ENCODE data around the gene HOXC13. TPM values are rescaled to one million over a fixed set of nuclear protein-coding genes. Genes with fewer than 3 reads are reported as not detected.

HOXC13 gene
- total RNA-seq, 2 donors from 2014 or later: not detected

DNA sequence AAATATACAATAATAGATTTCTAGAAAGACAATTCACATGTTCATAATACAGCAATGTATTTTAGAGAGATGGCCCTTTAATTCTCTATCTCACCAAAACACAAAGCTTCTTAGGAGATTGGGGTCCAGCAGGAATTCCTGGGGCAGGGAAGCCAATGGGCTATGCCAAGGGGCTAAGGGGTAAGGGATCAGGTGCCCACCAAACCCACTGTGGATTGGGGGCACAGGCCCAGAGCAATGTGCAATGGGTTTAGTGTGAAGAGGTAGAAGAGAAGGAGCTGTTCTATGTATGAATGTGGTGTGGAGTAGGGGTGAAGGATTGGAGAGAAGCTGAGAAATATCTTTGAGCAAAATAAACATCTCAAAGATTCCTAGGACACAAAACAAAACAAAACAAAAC lies 2.6 kb downstream of the HOXC13 start:
- no peaks in the 10 kb centered on the region for H3K4me1 Mint-ChIP-seq

DNA sequence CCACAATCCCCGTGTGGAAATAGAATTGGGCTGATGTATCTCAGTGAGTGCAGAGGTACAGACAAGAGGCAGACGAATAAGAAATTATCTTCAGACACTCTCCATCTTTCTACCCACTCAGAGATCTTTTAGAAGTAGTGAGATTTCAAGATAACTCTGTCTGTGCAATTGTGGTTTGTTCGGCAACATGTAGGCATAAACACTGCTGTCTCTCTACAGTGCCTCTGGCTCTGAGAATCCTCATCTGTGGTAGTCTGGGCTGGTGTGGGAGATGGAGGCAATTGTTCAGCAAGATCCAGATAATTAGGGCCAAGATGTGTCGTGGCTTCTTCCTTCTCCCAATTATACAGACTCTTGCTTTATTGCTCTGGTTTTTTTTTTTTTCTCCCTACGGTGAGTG lies 3.1 kb downstream of the HOXC13 start:
- peaks cover 9% of the 10 kb centered on the region for H3K9me3 ChIP-seq (ENCODE audit: control insufficient read depth, low read length)
- Mint-ChIP-seq H3K9me3 (peaks cover 12% of the 10 kb centered on the region), H3K27ac (no peak overlapping the region), H3K4me1 (no peaks in the 10 kb centered on the region), H3K4me3 (no peak overlapping the region), H3K27me3 (ENCODE audit: insufficient read depth) (peaks cover 98% of the 10 kb centered on the region), H3K36me3 (ENCODE audit: low read depth) (no peaks in the 10 kb centered on the region)
- no peaks in the 10 kb centered on the region for H3K36me3 ChIP-seq (ENCODE audit: control insufficient read depth, insufficient read depth, low read length)
- no peak overlapping the region for H3K4me3 ChIP-seq (ENCODE audit: low read length)
- TF ChIP-seq, protein P1, sequence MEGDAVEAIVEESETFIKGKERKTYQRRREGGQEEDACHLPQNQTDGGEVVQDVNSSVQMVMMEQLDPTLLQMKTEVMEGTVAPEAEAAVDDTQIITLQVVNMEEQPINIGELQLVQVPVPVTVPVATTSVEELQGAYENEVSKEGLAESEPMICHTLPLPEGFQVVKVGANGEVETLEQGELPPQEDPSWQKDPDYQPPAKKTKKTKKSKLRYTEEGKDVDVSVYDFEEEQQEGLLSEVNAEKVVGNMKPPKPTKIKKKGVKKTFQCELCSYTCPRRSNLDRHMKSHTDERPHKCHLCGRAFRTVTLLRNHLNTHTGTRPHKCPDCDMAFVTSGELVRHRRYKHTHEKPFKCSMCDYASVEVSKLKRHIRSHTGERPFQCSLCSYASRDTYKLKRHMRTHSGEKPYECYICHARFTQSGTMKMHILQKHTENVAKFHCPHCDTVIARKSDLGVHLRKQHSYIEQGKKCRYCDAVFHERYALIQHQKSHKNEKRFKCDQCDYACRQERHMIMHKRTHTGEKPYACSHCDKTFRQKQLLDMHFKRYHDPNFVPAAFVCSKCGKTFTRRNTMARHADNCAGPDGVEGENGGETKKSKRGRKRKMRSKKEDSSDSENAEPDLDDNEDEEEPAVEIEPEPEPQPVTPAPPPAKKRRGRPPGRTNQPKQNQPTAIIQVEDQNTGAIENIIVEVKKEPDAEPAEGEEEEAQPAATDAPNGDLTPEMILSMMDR (conservative IDR thresholded peaks at IDR 0.05): no peak
- H3K27me3 ChIP-seq (ENCODE audit: control insufficient read depth, insufficient read depth, low read length, poor library complexity, severe bottlenecking): peaks cover 100% of the 10 kb centered on the region
- no peak overlapping the region for H3K27ac ChIP-seq (ENCODE audit: low read depth, low read length)
- no peak overlapping the region for H3K9ac ChIP-seq (ENCODE audit: extremely low read depth, low read length, poor library complexity, severe bottlenecking)
- no peaks in the 10 kb centered on the region for H3K4me1 ChIP-seq (ENCODE audit: control insufficient read depth, insufficient read depth, low read length)
- WGBS, 2 experiments (ENCODE audit: insufficient coverage in 1 of 2, insufficient read length in 1 of 2): 45% methylated on average over 5 of the region's 5 CpGs; no CpG with 5 or more reads in 1 of the 2 experiments
- peak; percentile 13 for DNase-seq

More for the DNA sequence above, 2.6 kb downstream of the HOXC13 start:
- peak; percentile 17 for DNase-seq
- no peak overlapping the region for H3K27ac ChIP-seq (ENCODE audit: low read depth, low read length)
- H3K27me3 ChIP-seq (ENCODE audit: control insufficient read depth, insufficient read depth, low read length, poor library complexity, severe bottlenecking): peaks cover 100% of the 10 kb centered on the region
- peaks cover 9% of the 10 kb centered on the region for H3K9me3 ChIP-seq (ENCODE audit: control insufficient read depth, low read length)
- TF ChIP-seq, protein P1 (conservative IDR thresholded peaks at IDR 0.05): no peak
- H3K36me3 ChIP-seq (ENCODE audit: control insufficient read depth, insufficient read depth, low read length): no peaks in the 10 kb centered on the region
- Mint-ChIP-seq H3K9me3 (peaks cover 13% of the 10 kb centered on the region), H3K4me3 (no peak overlapping the region), H3K36me3 (ENCODE audit: low read depth) (no peaks in the 10 kb centered on the region), H3K27ac (no peak overlapping the region), H3K27me3 (ENCODE audit: insufficient read depth) (peaks cover 98% of the 10 kb centered on the region)
- no peak overlapping the region for H3K4me3 ChIP-seq (ENCODE audit: low read length)
- no peaks in the 10 kb centered on the region for H3K4me1 ChIP-seq (ENCODE audit: control insufficient read depth, insufficient read depth, low read length)
- no peak overlapping the region for H3K9ac ChIP-seq (ENCODE audit: extremely low read depth, low read length, poor library complexity, severe bottlenecking)

DNA sequence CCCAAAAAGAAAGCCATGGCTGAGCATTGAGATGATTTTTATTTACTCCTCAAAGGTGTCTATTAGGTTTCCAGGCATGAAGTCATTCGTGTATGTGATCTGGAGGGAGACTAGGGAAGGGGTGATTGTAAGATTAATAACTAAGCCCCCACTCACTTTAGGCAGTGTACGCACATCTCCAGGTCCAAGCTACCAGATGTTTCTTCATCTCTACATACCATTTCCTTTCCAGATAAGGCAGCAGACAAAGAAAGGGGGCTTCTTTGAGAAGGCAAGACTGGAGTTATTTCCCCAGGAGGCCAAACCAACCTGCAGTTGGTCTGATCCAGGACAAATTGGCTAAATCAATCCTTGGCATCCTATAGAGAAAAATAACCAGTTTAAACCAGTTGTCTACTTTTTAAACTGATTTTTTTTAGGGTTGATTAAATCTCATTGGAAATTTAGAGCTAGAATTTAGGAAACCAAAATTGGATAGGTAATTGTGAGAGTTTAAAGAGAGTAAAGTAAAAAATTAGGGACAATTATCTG lies 3.9 kb downstream of the HOXC13 start:
- TF ChIP-seq, protein P1 (conservative IDR thresholded peaks at IDR 0.05): no peak
- Mint-ChIP-seq H3K36me3 (ENCODE audit: low read depth) (no peaks in the 10 kb centered on the region), H3K27me3 (ENCODE audit: insufficient read depth) (peaks cover 98% of the 10 kb centered on the region), H3K9me3 (peaks cover 11% of the 10 kb centered on the region), H3K4me1 (no peaks in the 10 kb centered on the region), H3K4me3 (no peak overlapping the region), H3K27ac (no peak overlapping the region)
- Histone ChIP-seq H3K4me1 (ENCODE audit: control insufficient read depth, insufficient read depth, low read length) (no peaks in the 10 kb centered on the region), H3K36me3 (ENCODE audit: control insufficient read depth, insufficient read depth, low read length) (no peaks in the 10 kb centered on the region), H3K27me3 (ENCODE audit: control insufficient read depth, insufficient read depth, low read length, poor library complexity, severe bottlenecking) (peaks cover 100% of the 10 kb centered on the region), H3K27ac (ENCODE audit: low read depth, low read length) (no peak overlapping the region), H3K9me3 (ENCODE audit: control insufficient read depth, low read length) (peaks cover 9% of the 10 kb centered on the region), H3K4me3 (ENCODE audit: low read length) (no peak overlapping the region), H3K9ac (ENCODE audit: extremely low read depth, low read length, poor library complexity, severe bottlenecking) (no peak overlapping the region)
- 71% methylated on average over 2 of the region's 2 CpGs; no CpG with 5 or more reads in 1 of the 2 experiments for WGBS, 2 experiments (ENCODE audit: insufficient coverage in 1 of 2, insufficient read length in 1 of 2)
- DNase-seq: peak; percentile 10

Data from endodermal cell (in vitro differentiated cells).